ENCODE data around the gene GSAP. TPM values are rescaled to one million over a fixed set of nuclear protein-coding genes. Genes with fewer than 3 reads are reported as not detected.
"Not testable (repeated sequence)": the region's sequence is repeated elsewhere in the genome, so short reads cannot be mapped to it uniquely, and the experiment has no call there.

GSAP gene
- total RNA-seq = 10.3 and 21.5 TPM in 2 replicates
- polyA plus RNA-seq = 4.4 and 4.9 TPM in 2 replicates
- polyA plus RNA-seq (2012) = 2.4 TPM in 2 replicates
- 1.5 and 1.8 TPM in 2 replicates for polyA minus RNA-seq (ENCODE audit: low replicate concordance)

- H3K4me2 ChIP-seq (ENCODE audit: extremely low read depth, insufficient read depth, low read length) = peak within 1 kb of the TSS; percentile 92
- no peaks in the 10 kb centered on the region for H3K9me3 ChIP-seq (ENCODE audit: control insufficient read depth, insufficient read depth, low read depth, low read length)
- H4K20me1 ChIP-seq (ENCODE audit: control insufficient read depth, extremely low read depth, insufficient read depth, low read length) = no peaks in the 10 kb centered on the region
- no peak for TF ChIP-seq EZH2 (IDR thresholded peaks at IDR 0.05; ENCODE audit: low read length, missing control alignments)
- peak in 1 of 2 donors; percentile 11 for TF ChIP-seq CTCF (conservative IDR thresholded peaks at IDR 0.05 in 1 of 2, IDR thresholded peaks at IDR 0.05 in 1 of 2; ENCODE audit: low read depth in 1 of 2, low read length in 2 of 2)
- peaks cover 4% of the 10 kb centered on the region for H3K4me1 ChIP-seq (ENCODE audit: control insufficient read depth, extremely low read depth, insufficient read depth, low read length)
- peak within 1 kb of the TSS; percentile 62 for H3K9ac ChIP-seq (ENCODE audit: insufficient read depth, low read length)
- peak within 1 kb of the TSS; percentile 83 for H2AFZ ChIP-seq (ENCODE audit: low read length)
- H3K4me3 ChIP-seq (replicated peaks in 1 of 4; ENCODE audit: control extremely low read depth in 1 of 4, insufficient read depth in 1 of 4, low read depth in 3 of 4, low read length in 4 of 4) = peak within 1 kb of the TSS; percentile 50 to 67 (median 60)
- H3K36me3 ChIP-seq (ENCODE audit: control insufficient read depth, insufficient read depth, low read length) = no peaks in the 10 kb centered on the region
- H3K27me3 ChIP-seq (ENCODE audit: control insufficient read depth, insufficient read depth, low read length) = no peaks in the 10 kb centered on the region
- DNase-seq (ENCODE audit: low read depth in 2 of 2) = peak; percentile 21 to 36
- peak within 1 kb of the TSS; percentile 23 for H3K27ac ChIP-seq (ENCODE audit: insufficient read depth, low read length)
- no peaks in the 10 kb centered on the region for H3K79me2 ChIP-seq (ENCODE audit: control insufficient read depth, insufficient read depth, low read length)
Measured at GRCh38 chr7:77415823-77416620, at the start of gene GSAP. GSAP (minus strand) TSS chr7:77416349; CDS start chr7:77416321, 28 bp downstream.

- H3K27me3 ChIP-seq (ENCODE audit: control insufficient read depth, insufficient read depth, low read length) = no peaks in the 10 kb centered on the region
- peaks cover 5% of the 10 kb centered on the region for H3K4me1 ChIP-seq (ENCODE audit: control insufficient read depth, extremely low read depth, insufficient read depth, low read length)
- no peak overlapping the region for H2AFZ ChIP-seq (ENCODE audit: low read length)
- H3K79me2 ChIP-seq (ENCODE audit: control insufficient read depth, insufficient read depth, low read length) = no peaks in the 10 kb centered on the region
- TF ChIP-seq CTCF (conservative IDR thresholded peaks at IDR 0.05 in 1 of 2, IDR thresholded peaks at IDR 0.05 in 1 of 2; ENCODE audit: low read depth in 1 of 2, low read length in 2 of 2) = no peak
- no peak for TF ChIP-seq EZH2 (IDR thresholded peaks at IDR 0.05; ENCODE audit: low read length, missing control alignments)
- peak in 1 of 2 donors; percentile 74 for DNase-seq (ENCODE audit: low read depth in 2 of 2)
- H3K4me3 ChIP-seq (replicated peaks in 1 of 4; ENCODE audit: control extremely low read depth in 1 of 4, insufficient read depth in 1 of 4, low read depth in 3 of 4, low read length in 4 of 4) = no peak overlapping the region
- no peak overlapping the region for H3K27ac ChIP-seq (ENCODE audit: insufficient read depth, low read length)
- no peak overlapping the region for H3K4me2 ChIP-seq (ENCODE audit: extremely low read depth, insufficient read depth, low read length)
- H3K36me3 ChIP-seq (ENCODE audit: control insufficient read depth, insufficient read depth, low read length) = no peaks in the 10 kb centered on the region
- H3K9me3 ChIP-seq (ENCODE audit: control insufficient read depth, insufficient read depth, low read depth, low read length) = no peaks in the 10 kb centered on the region
- H4K20me1 ChIP-seq (ENCODE audit: control insufficient read depth, extremely low read depth, insufficient read depth, low read length) = no peaks in the 10 kb centered on the region
- no peak overlapping the region for H3K9ac ChIP-seq (ENCODE audit: insufficient read depth, low read length)
Measured at GRCh38 chr7:77465256-77465655, 49.1 kb upstream of the GSAP start.

GRCh38 chr7:77464589-77464988, 48.4 kb upstream of the GSAP start:
- Histone ChIP-seq H3K27ac (ENCODE audit: insufficient read depth, low read length) (no peak overlapping the region), H2AFZ (ENCODE audit: low read length) (no peak overlapping the region), H3K4me2 (ENCODE audit: extremely low read depth, insufficient read depth, low read length) (no peak overlapping the region), H4K20me1 (ENCODE audit: control insufficient read depth, extremely low read depth, insufficient read depth, low read length) (no peaks in the 10 kb centered on the region), H3K27me3 (ENCODE audit: control insufficient read depth, insufficient read depth, low read length) (no peaks in the 10 kb centered on the region), H3K9ac (ENCODE audit: insufficient read depth, low read length) (no peak overlapping the region), H3K9me3 (ENCODE audit: control insufficient read depth, insufficient read depth, low read depth, low read length) (no peaks in the 10 kb centered on the region), H3K4me3 (replicated peaks in 1 of 4; ENCODE audit: control extremely low read depth in 1 of 4, insufficient read depth in 1 of 4, low read depth in 3 of 4, low read length in 4 of 4) (no peak overlapping the region), H3K4me1 (ENCODE audit: control insufficient read depth, extremely low read depth, insufficient read depth, low read length) (peaks cover 5% of the 10 kb centered on the region), H3K36me3 (ENCODE audit: control insufficient read depth, insufficient read depth, low read length) (no peaks in the 10 kb centered on the region), H3K79me2 (ENCODE audit: control insufficient read depth, insufficient read depth, low read length) (no peaks in the 10 kb centered on the region)
- no peak for DNase-seq (ENCODE audit: low read depth in 2 of 2)
- no peak for TF ChIP-seq CTCF (conservative IDR thresholded peaks at IDR 0.05 in 1 of 2, IDR thresholded peaks at IDR 0.05 in 1 of 2; ENCODE audit: low read depth in 1 of 2, low read length in 2 of 2)
- no peak for TF ChIP-seq EZH2 (IDR thresholded peaks at IDR 0.05; ENCODE audit: low read length, missing control alignments)

- not testable (repeated sequence) for H3K27me3 ChIP-seq (ENCODE audit: control insufficient read depth, insufficient read depth, low read length); H3K9ac ChIP-seq (ENCODE audit: insufficient read depth, low read length); H3K4me1 ChIP-seq (ENCODE audit: control insufficient read depth, extremely low read depth, insufficient read depth, low read length); H3K79me2 ChIP-seq (ENCODE audit: control insufficient read depth, insufficient read depth, low read length); H3K4me2 ChIP-seq (ENCODE audit: extremely low read depth, insufficient read depth, low read length); H3K9me3 ChIP-seq (ENCODE audit: control insufficient read depth, insufficient read depth, low read depth, low read length); H3K4me3 ChIP-seq (replicated peaks in 1 of 4; ENCODE audit: control extremely low read depth in 1 of 4, insufficient read depth in 1 of 4, low read depth in 3 of 4, low read length in 4 of 4); H3K27ac ChIP-seq (ENCODE audit: insufficient read depth, low read length); H3K36me3 ChIP-seq (ENCODE audit: control insufficient read depth, insufficient read depth, low read length); H4K20me1 ChIP-seq (ENCODE audit: control insufficient read depth, extremely low read depth, insufficient read depth, low read length); H2AFZ ChIP-seq (ENCODE audit: low read length)
- peak; percentile 16 to 55 for DNase-seq (ENCODE audit: low read depth in 2 of 2)
Measured at GRCh38 chr7:77463632-77464031, 47.5 kb upstream of the GSAP start.

All from fibroblast of lung (primary cell).